Astrocyte of the spinal cord (primary cell): ENCODE measurements around the gene KCNQ1.

Experiments used
- DNase-seq: peaks from one replicate; pipeline ENCODE4 v3.0.0; 2011; ENCODE audit warnings: low read depth, low spot score
- H3K4me3 ChIP-seq: 2 replicates; pipeline ENCODE4 v1.5.1; 2011; ENCODE audit warnings: low read depth, mild to moderate bottlenecking, low read length, moderate library complexity
- in situ Hi-C: cut with HindIII; loops from 2 replicates; pipeline ENCODE4 v1.10.0; 2017; ENCODE audit warnings: low sequenced_read_pairs
- TF ChIP-seq, protein P1 (sequence below): IDR thresholded peaks from 2 replicates; pipeline ENCODE4 v1.5.1; 2012; ENCODE audit warnings: low read depth, mild to moderate bottlenecking, low read length, inconsistent platforms

KCNQ1 gene

DNA sequence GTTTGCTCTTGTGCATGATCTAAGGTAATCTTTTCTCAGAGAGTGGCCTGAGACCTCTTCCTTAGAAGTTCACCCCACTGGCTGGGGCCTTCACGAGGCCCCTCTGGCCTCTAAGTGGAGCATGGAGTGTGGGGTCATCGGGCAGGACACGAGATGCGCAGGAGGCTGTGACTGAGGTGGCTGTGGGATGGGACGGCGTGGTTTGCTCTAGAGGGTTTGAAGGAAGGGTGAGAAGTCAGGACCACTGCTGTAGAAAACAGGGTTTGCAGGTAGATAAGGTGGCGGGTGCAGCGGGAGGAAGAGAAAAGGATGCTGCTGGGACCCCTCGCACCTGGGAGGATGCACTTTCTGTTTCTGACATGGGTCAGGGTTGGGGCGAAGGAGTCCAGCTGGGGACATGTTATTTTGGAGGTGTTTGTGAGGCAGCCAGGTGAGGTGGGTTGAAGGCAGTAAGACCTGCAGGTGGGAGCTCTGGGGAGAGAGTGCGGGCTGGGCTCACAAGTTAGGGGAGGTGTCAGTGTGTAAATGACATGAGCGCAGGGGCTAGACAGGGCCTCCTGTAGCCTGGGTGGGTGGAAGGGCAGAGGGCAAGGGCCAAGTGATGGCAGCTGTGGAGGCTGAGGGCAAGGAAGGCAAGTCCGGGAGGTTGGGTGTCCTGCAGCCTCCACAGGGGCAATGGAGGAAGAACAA, 62.5 kb downstream of the KCNQ1 start:
- in situ Hi-C loops: no loop called here
- TF ChIP-seq, protein P1, sequence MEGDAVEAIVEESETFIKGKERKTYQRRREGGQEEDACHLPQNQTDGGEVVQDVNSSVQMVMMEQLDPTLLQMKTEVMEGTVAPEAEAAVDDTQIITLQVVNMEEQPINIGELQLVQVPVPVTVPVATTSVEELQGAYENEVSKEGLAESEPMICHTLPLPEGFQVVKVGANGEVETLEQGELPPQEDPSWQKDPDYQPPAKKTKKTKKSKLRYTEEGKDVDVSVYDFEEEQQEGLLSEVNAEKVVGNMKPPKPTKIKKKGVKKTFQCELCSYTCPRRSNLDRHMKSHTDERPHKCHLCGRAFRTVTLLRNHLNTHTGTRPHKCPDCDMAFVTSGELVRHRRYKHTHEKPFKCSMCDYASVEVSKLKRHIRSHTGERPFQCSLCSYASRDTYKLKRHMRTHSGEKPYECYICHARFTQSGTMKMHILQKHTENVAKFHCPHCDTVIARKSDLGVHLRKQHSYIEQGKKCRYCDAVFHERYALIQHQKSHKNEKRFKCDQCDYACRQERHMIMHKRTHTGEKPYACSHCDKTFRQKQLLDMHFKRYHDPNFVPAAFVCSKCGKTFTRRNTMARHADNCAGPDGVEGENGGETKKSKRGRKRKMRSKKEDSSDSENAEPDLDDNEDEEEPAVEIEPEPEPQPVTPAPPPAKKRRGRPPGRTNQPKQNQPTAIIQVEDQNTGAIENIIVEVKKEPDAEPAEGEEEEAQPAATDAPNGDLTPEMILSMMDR: no peak
- DNase-seq: no peak
- no peak overlapping the region for H3K4me3 ChIP-seq

DNA sequence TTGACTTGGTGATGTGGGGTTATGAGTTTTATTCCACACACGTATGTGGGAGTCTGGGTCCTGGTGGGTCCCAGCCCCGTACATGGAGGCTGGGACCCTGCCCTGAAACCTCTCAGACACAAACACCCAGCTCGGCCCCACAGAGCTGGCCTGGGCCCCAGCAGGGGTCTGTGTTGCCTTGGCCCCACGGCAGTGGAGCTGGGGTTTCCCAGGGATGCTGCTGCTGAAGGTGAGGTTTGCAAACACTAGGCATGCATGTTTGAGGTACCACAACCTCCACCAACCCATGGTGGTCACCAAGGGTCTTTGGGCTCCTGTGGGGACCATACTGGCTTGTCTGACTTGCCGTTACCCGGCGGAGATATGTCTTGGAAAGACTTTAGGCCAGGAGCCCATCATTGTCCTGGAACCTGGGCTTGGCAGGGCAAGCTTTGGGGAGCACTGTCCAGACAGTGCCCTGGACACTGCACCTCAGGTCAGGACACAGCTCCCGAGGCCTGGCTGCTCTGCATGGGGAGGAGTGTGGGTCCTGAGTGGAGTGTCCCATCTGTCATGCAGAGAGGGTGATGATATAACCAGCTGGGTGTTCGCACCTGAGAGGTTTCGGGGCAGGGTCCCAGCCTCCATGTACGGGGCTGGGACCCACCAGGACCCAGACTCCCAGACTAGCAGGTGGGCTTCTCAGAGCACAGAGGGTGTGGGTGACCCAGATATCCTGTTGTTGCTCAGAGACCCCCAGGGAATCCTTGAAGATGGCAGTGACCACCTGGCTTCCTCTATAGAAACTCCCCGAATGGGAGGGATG, 63.3 kb downstream of the KCNQ1 start:
- no peak overlapping the region for H3K4me3 ChIP-seq
- no peak for DNase-seq

DNA sequence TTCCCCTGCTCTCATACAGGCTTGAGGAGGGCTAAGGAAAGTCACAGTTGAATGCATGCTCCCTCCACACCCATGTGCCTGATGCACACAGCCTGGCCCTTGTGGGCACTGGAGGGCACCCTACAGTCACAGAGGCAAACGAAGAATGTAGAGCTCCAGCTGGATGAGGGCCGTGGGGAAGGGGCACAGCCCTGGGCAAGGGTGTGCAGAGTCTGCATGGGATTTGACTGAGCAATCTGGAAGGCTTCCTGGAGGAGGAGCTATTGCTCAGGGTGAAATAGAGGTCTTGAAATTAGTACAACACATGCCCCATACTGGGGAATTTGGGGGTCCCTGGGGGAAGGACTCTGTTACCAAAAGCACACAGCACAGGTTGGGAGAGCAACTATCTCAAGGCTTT, 64.0 kb downstream of the KCNQ1 start:
- DNase-seq: no peak
- no peak overlapping the region for H3K4me3 ChIP-seq
- TF ChIP-seq, protein P1: no peak
- in situ Hi-C loops: no loop called here

More for the DNA sequence above, 63.3 kb downstream of the KCNQ1 start:
- in situ Hi-C loops: no loop called here
- TF ChIP-seq, protein P1: no peak

DNA sequence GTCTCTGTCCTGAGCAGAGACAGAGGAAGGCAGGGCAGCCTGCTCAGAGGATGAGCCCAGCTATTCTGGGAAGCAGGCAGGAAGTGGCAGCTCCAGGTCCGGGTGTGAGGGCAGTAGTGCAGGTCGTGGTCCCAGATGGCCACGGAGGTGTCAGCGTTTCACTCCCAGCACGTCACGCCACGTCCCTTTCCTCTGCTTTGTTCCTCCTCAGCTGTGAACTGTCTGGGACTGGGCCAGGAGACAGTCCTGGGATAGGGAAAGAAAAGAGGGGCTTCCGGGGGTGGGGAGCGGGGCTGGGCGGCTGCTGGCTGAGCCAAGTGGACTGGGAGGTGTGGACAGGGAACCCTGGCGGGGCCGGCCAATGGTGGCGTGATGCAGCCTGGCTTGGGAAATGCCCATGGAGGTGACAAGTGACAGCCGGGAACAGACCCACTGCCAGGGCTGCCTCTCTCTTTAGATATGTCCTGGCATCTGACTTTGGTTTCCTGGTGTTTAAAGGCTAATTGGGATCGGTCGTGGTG, 64.7 kb downstream of the KCNQ1 start:
- TF ChIP-seq, protein P1: no peak
- no peak overlapping the region for H3K4me3 ChIP-seq
- DNase-seq: no peak
- in situ Hi-C loops: no loop called here

DNA sequence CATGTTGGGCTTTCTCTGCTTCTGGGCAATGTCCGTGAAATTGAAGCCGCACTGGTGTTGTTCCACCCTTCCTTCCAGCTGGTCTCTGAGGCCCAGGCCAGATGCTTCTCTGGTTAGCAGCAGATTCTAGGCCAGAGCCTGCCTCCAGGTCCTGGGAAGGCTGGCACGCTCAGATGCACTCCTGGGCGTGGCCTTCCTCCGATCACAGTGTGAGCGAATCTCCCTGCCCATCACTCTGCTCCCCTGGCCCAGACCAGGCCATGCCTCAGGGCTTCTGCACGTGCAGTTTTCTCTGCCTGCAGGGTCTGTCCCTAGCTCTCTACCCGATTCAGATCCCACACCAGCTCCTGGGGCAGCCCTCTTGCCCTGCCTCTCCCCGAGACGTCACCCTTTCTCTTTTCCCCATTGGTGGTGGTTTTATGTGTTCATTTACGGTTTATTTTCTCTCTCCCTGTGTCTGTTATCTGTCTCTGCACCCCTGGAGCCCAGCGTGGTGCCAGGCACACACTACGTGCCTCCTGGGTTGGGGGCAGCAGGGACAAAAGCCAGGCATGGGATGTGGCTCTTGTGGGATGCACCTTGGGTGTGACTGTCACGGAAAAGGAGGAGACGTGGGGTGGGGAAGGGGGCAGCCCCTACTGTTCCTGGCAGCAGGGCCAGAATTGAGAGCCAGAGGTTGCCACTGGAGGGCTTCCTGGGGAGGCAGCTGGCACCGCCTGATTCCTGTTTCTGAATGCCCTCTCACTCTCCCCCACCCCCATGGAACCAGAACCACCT, 66.0 kb downstream of the KCNQ1 start:
- DNase-seq: no peak
- H3K4me3 ChIP-seq: no peak overlapping the region
- in situ Hi-C loops: no loop called here
- TF ChIP-seq, protein P1: no peak
